Measurements from ENCODE around the gene JARID2.

DNA sequence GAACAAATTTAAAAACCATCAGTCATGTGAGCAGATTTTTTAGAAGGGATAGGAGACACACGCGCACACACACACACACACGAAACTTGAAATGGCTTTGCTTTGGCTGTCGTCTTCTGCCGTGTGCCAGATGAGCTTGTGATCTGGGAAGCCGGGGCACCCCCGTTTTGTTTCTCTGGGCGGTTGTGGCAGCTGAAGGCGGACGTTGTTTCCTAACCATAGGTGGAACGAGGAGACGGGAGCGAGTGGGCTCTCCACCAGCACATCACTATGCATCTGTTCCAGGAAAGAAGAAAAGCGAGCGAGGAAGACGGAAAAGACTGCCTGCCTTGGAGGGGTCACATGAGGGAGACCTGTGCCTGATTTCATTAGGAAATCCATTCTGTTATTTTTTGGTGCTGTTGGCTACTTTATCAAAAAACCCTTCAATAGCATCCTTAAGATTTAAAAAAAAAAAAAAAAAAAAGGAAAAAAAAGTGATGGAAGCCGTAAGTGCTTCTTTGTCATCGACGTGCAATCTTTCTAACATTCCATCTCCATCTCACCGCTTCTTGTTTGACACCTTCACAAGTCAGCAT is 274.8 kb downstream of the JARID2 start:
- TF ChIP-seq EZH2 (IDR thresholded peaks at IDR 0.05; ENCODE audit: borderline replicate concordance, insufficient read depth, low read length, poor library complexity, severe bottlenecking) (no peak), CTCF (IDR thresholded peaks at IDR 0.05; ENCODE audit: poor library complexity, severe bottlenecking) (no peak), POLR2AphosphoS5 (IDR thresholded peaks at IDR 0.05) (no peak), TAF1 (IDR thresholded peaks at IDR 0.05; ENCODE audit: low read depth) (no peak)
